ENCODE data around the gene ARRDC5.

GRCh38 chr19:4930664-4931063 is 28.0 kb upstream of the ARRDC5 start:
- no peak for TF ChIP-seq CTCF (conservative IDR thresholded peaks at IDR 0.05; ENCODE audit: low read depth, low read length)
- no peak for TF ChIP-seq EZH2 (IDR thresholded peaks at IDR 0.05; ENCODE audit: borderline replicate concordance, low read depth, low read length, poor library complexity, severe bottlenecking)
